Measurements from ENCODE around the gene NUP62. TPM values are rescaled to one million over a fixed set of nuclear protein-coding genes. Genes with fewer than 3 reads are reported as not detected.
"Not testable (repeated sequence)": the region's sequence is repeated elsewhere in the genome, so short reads cannot be mapped to it uniquely, and the experiment has no call there.

Gene NUP62
- total and polyA plus RNA-seq, 2 experiments from 2014 or later, result 55.5 to 99.4 TPM

DNA sequence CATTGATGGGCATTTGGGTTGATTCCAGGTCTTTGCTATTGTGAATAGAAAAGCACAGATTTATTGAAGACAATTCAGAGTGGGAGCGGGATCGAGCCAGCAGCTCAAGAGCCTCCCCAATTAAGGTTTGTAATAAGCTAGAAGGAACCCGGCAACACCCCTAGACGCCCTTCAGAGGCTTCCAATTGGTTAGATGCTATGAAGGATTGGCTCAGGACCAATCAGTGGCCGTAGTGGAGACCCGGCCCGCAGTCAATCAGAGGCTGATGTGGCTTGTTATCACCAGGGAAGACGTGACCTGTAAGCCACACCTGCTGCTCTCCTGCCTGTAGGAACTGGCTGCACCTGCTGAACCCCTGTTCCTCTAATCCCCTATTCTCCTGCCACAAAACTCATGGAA is 17.1 kb upstream of the NUP62 start (continued):
- TF ChIP-seq ETS1 (IDR thresholded peaks at IDR 0.05), result no peak
- no peak for TF ChIP-seq STAT1 (IDR thresholded peaks at IDR 0.05; ENCODE audit: unreplicated experiment)
- no peak for TF ChIP-seq CREB1 (CRISPR knock-in tag; IDR thresholded peaks at IDR 0.05; ENCODE audit: low read depth)
- no peak for TF ChIP-seq ZNF331 (CRISPR knock-in tag; IDR thresholded peaks at IDR 0.05; ENCODE audit: low read depth)
- TF ChIP-seq, protein P1, sequence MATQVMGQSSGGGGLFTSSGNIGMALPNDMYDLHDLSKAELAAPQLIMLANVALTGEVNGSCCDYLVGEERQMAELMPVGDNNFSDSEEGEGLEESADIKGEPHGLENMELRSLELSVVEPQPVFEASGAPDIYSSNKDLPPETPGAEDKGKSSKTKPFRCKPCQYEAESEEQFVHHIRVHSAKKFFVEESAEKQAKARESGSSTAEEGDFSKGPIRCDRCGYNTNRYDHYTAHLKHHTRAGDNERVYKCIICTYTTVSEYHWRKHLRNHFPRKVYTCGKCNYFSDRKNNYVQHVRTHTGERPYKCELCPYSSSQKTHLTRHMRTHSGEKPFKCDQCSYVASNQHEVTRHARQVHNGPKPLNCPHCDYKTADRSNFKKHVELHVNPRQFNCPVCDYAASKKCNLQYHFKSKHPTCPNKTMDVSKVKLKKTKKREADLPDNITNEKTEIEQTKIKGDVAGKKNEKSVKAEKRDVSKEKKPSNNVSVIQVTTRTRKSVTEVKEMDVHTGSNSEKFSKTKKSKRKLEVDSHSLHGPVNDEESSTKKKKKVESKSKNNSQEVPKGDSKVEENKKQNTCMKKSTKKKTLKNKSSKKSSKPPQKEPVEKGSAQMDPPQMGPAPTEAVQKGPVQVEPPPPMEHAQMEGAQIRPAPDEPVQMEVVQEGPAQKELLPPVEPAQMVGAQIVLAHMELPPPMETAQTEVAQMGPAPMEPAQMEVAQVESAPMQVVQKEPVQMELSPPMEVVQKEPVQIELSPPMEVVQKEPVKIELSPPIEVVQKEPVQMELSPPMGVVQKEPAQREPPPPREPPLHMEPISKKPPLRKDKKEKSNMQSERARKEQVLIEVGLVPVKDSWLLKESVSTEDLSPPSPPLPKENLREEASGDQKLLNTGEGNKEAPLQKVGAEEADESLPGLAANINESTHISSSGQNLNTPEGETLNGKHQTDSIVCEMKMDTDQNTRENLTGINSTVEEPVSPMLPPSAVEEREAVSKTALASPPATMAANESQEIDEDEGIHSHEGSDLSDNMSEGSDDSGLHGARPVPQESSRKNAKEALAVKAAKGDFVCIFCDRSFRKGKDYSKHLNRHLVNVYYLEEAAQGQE (IDR thresholded peaks at IDR 0.05; ENCODE audit: unreplicated experiment), result no peak
- TF ChIP-seq EZH2phosphoT487 (IDR thresholded peaks at IDR 0.05; ENCODE audit: unreplicated experiment), result no peak
- TF ChIP-seq ZNF114 (CRISPR knock-in tag; IDR thresholded peaks at IDR 0.05), result no peak

DNA sequence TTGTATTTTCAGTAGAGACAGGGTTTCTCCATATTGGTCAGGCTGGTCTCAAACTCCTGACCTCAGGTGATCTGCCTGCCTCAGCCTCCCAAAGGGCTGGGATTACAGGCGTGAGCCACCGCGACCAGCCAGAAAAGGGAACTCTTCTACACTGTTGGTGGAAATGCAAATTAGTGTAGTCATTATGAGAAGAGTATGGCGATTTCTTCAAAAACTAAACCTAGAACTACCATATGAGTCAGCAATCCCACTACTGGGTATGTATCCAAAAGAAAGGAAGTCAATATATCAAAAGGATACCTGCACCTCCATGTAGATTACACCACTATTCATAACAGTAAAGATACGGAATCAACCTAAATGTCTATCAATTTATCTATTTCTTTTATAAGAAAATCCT is 15.3 kb upstream of the NUP62 start:
- H3K4me3 Mint-ChIP-seq; H3K4me3 ChIP-seq; DNase-seq (ENCODE audit: low spot score); H3K27me3 Mint-ChIP-seq (ENCODE audit: insufficient read depth, low read depth, poor library complexity); H3F3A ChIP-seq (replicated peaks; ENCODE audit: low read depth); H3K27ac ChIP-seq (ENCODE audit: low read depth); ATAC-seq; H3K4me2 ChIP-seq; H3K27me3 ChIP-seq (ENCODE audit: insufficient read depth); H3K9me3 Mint-ChIP-seq; H3K9me2 ChIP-seq (ENCODE audit: insufficient read depth); H3K36me3 Mint-ChIP-seq (ENCODE audit: low read depth); H3K79me2 ChIP-seq (replicated peaks; ENCODE audit: insufficient read depth); H3K4me1 Mint-ChIP-seq; H3K4me1 ChIP-seq (ENCODE audit: insufficient read depth); H2AFZ ChIP-seq; H4K20me1 ChIP-seq (replicated peaks; ENCODE audit: insufficient read depth); H3K36me3 ChIP-seq (ENCODE audit: insufficient read depth); H3K27ac Mint-ChIP-seq: not testable (repeated sequence)

- no peak overlapping the region for H2AFZ ChIP-seq
- H3K9me2 ChIP-seq (ENCODE audit: insufficient read depth), result no peaks in the 10 kb centered on the region
- no peaks in the 10 kb centered on the region for H3K4me1 Mint-ChIP-seq
- no peaks in the 10 kb centered on the region for H4K20me1 ChIP-seq (replicated peaks; ENCODE audit: insufficient read depth)
- no peak overlapping the region for H3K4me2 ChIP-seq
- ATAC-seq, result no peak
- no peaks in the 10 kb centered on the region for H3K27me3 ChIP-seq (ENCODE audit: insufficient read depth)
- TF ChIP-seq ZNF114 (CRISPR knock-in tag; IDR thresholded peaks at IDR 0.05) (no peak), ETS1 (IDR thresholded peaks at IDR 0.05) (no peak), EZH2phosphoT487 (IDR thresholded peaks at IDR 0.05; ENCODE audit: unreplicated experiment) (no peak), POLR2AphosphoS5 (IDR thresholded peaks at IDR 0.05; ENCODE audit: low read depth) (no peak), ZNF331 (CRISPR knock-in tag; IDR thresholded peaks at IDR 0.05; ENCODE audit: low read depth) (no peak), CREB1 (CRISPR knock-in tag; IDR thresholded peaks at IDR 0.05; ENCODE audit: low read depth) (no peak), NANOG (IDR thresholded peaks at IDR 0.05; ENCODE audit: borderline replicate concordance) (no peak)
- TF ChIP-seq, protein P1 (IDR thresholded peaks at IDR 0.05; ENCODE audit: unreplicated experiment), result no peak
- peaks cover 11% of the 10 kb centered on the region for H3K27me3 Mint-ChIP-seq (ENCODE audit: insufficient read depth, low read depth, poor library complexity)
- H3K4me3 ChIP-seq, result no peak overlapping the region
- H3K4me3 Mint-ChIP-seq, result no peak overlapping the region
- H3K79me2 ChIP-seq (replicated peaks; ENCODE audit: insufficient read depth), result no peaks in the 10 kb centered on the region
- 0 out of 2 replicates have a peak, but pooled peaks cover 4% of the 10 kb centered on the region for H3F3A ChIP-seq (replicated peaks; ENCODE audit: low read depth)
- no peaks in the 10 kb centered on the region; the same call in 1 of the 2 replicates for H3K4me1 ChIP-seq (ENCODE audit: insufficient read depth)
- H3K9me3 Mint-ChIP-seq, result peaks cover 2% of the 10 kb centered on the region; the same call in 1 of the 3 replicates
- H3K27ac Mint-ChIP-seq, result no peak overlapping the region
- no peak for DNase-seq (ENCODE audit: low spot score)
- no peak overlapping the region for H3K27ac ChIP-seq (ENCODE audit: low read depth)
- H3K36me3 Mint-ChIP-seq (ENCODE audit: low read depth), result no peaks in the 10 kb centered on the region
- no peaks in the 10 kb centered on the region for H3K36me3 ChIP-seq (ENCODE audit: insufficient read depth)
These were observed 11.1 kb upstream of the NUP62 start for GRCh38 chr19:49940482-49940791.
